HG03571 (cell line): Measurements from ENCODE around the gene GGA1.
"Not testable (repeated sequence)": the region's sequence is repeated elsewhere in the genome, so short reads cannot be mapped to it uniquely, and the experiment has no call there.

Source experiments
- ATAC-seq: cut with Tn5 transposase; IDR thresholded peaks from one replicate; pipeline ENCODE4 v1.9.1; 2021; ENCODE audit not compliant: unreplicated experiment

Gene GGA1

GRCh38 chr22:37607010-37607934 lies 1.4 kb upstream of the GGA1 start:
- ATAC-seq = no peak

GRCh38 chr22:37607935-37608476 lies 628 bp upstream of the GGA1 start:
- no peak for ATAC-seq

GRCh38 chr22:37609240-37610152 lies 862 bp downstream of the GGA1 start:
- no peak for ATAC-seq

- ATAC-seq = not testable (repeated sequence)
Observed at GRCh38 chr22:37610153-37610475, 1.5 kb downstream of the GGA1 start.

- no peak for ATAC-seq
Observed at GRCh38 chr22:37610480-37611129, 2.0 kb downstream of the GGA1 start.

GRCh38 chr22:37611207-37611606 lies 2.6 kb downstream of the GGA1 start:
- ATAC-seq = no peak

- ATAC-seq = no peak
Observed at GRCh38 chr22:37616201-37617083, 7.8 kb downstream of the GGA1 start.

GRCh38 chr22:37617431-37617830 lies 8.8 kb downstream of the GGA1 start:
- no peak for ATAC-seq

- no peak for ATAC-seq
Observed at GRCh38 chr22:37618072-37618656, 9.5 kb downstream of the GGA1 start.

GRCh38 chr22:37618674-37619073 lies 10.0 kb downstream of the GGA1 start:
- no peak for ATAC-seq

GRCh38 chr22:37619991-37620390 lies 11.4 kb downstream of the GGA1 start:
- no peak for ATAC-seq

GRCh38 chr22:37621352-37621860 lies 12.8 kb downstream of the GGA1 start:
- ATAC-seq = no peak

- no peak for ATAC-seq
Observed at GRCh38 chr22:37623075-37624016, 14.7 kb downstream of the GGA1 start.

- ATAC-seq = no peak
Observed at GRCh38 chr22:37624017-37624365, 15.4 kb downstream of the GGA1 start.

- ATAC-seq = no peak
Observed at GRCh38 chr22:37624876-37625275, 16.2 kb downstream of the GGA1 start.

- ATAC-seq = no peak
Observed at GRCh38 chr22:37625737-37626136, 17.1 kb downstream of the GGA1 start.

- ATAC-seq = no peak
Observed at GRCh38 chr22:37626144-37626543, 17.5 kb downstream of the GGA1 start.

- ATAC-seq = no peak
Observed at GRCh38 chr22:37626556-37627075, 18.0 kb downstream of the GGA1 start.
